Osteoblast (primary cell): ENCODE measurements around the gene ZSCAN25. TPM values are rescaled to one million over a fixed set of nuclear protein-coding genes. Genes with fewer than 3 reads are reported as not detected.
"Not testable (repeated sequence)": the region's sequence is repeated elsewhere in the genome, so short reads cannot be mapped to it uniquely, and the experiment has no call there.

Experiments used
- DNase-seq: peaks from one replicate; pipeline ENCODE4 v3.0.0; 2011; ENCODE audit warnings: low spot score, mixed read lengths; ENCODE audit not compliant: insufficient read length; ENCODE audit errors: missing footprints
- H2AFZ ChIP-seq: 2 replicates; pipeline ENCODE4 v1.6.0; 2011; ENCODE audit warnings: mild to moderate bottlenecking, low read length
- H3K27ac ChIP-seq: 2 replicates; pipeline ENCODE4 v1.5.1; 2011; ENCODE audit warnings: mild to moderate bottlenecking, low read depth, low read length, moderate library complexity
- H3K27me3 ChIP-seq: 2 replicates; pipeline ENCODE4 v1.6.0; 2012; ENCODE audit warnings: mild to moderate bottlenecking, control low read depth, inconsistent platforms, low read length, moderate library complexity; ENCODE audit not compliant: insufficient read depth
- H3K36me3 ChIP-seq: 2 replicates; pipeline ENCODE4 v1.5.1; 2011; ENCODE audit warnings: mild to moderate bottlenecking, low read length, control low read depth, moderate library complexity; ENCODE audit not compliant: insufficient read depth
- H3K4me1 ChIP-seq: 2 replicates; pipeline ENCODE4 v1.5.1; 2011; ENCODE audit warnings: mild to moderate bottlenecking, low read length, control low read depth, moderate library complexity; ENCODE audit not compliant: insufficient read depth
- H3K4me2 ChIP-seq: 2 replicates; pipeline ENCODE4 v1.6.0; 2011; ENCODE audit warnings: mild to moderate bottlenecking, low read length; ENCODE audit not compliant: insufficient read depth
- H3K4me3 ChIP-seq: fragments of 200-600 bp; sonication (generic); 3 replicates; pipeline ENCODE4 v1.5.1; 2012; ENCODE audit warnings: mild to moderate bottlenecking, low read length, inconsistent platforms; ENCODE audit not compliant: insufficient read depth
- H3K79me2 ChIP-seq: 2 replicates; pipeline ENCODE4 v1.6.0; 2012; ENCODE audit warnings: mild to moderate bottlenecking, low read length, control low read depth, inconsistent platforms; ENCODE audit not compliant: insufficient read depth
- H3K9me3 ChIP-seq: 2 replicates; pipeline ENCODE4 v1.5.1; 2011; ENCODE audit warnings: low read depth, low read length, control low read depth
- H4K20me1 ChIP-seq: 2 replicates; pipeline ENCODE4 v1.6.0; 2012; ENCODE audit warnings: mild to moderate bottlenecking, low read length, control low read depth; ENCODE audit not compliant: insufficient read depth
- CTCF ChIP-seq: IDR thresholded peaks from 2 replicates; pipeline ENCODE4 v1.5.1; 2011; ENCODE audit warnings: mild to moderate bottlenecking, low read depth, low read length, moderate library complexity; ENCODE audit errors: extremely low read depth
- total RNA-seq: library from RNA; depleted of rRNA; stranded (reverse); fragments of >200 nt; gene quantifications from 2 replicates; pipeline ENCODE4 v1.2.3, GENCODE V29; 2012

The ZSCAN25 gene
- total RNA-seq, 1 donor, result 11.9 TPM

DNA sequence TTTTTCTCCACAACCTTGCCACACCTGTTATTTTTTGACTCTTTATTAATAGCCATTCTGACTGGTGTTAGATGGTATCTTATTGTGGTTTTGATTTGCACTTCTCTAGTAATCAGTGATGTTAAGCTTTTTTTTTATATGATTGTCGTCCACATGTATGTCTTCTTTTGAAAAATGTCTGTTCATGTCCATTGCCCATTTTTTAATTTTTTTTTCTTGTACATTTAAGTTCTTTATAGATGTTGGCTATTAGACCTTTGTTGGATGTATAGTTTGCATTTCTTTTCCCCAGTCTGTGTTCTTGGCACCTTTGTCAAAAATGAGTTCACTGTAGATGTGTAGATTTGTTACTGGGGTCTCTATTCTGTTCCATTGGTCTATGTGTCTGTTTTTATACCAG lies 28.8 kb downstream of the ZSCAN25 start:
- no peaks in the 10 kb centered on the region for H3K4me1 ChIP-seq
- no peak overlapping the region for H3K4me3 ChIP-seq
- H3K9me3 ChIP-seq, result no peaks in the 10 kb centered on the region
- H3K4me2 ChIP-seq, result no peak overlapping the region
- DNase-seq, result no peak
- no peak overlapping the region for H3K27ac ChIP-seq
- TF ChIP-seq CTCF, result no peak
- no peaks in the 10 kb centered on the region for H3K27me3 ChIP-seq
- no peak overlapping the region for H2AFZ ChIP-seq
- H4K20me1 ChIP-seq, result no peaks in the 10 kb centered on the region
- H3K79me2 ChIP-seq, result no peaks in the 10 kb centered on the region
- no peaks in the 10 kb centered on the region for H3K36me3 ChIP-seq

DNA sequence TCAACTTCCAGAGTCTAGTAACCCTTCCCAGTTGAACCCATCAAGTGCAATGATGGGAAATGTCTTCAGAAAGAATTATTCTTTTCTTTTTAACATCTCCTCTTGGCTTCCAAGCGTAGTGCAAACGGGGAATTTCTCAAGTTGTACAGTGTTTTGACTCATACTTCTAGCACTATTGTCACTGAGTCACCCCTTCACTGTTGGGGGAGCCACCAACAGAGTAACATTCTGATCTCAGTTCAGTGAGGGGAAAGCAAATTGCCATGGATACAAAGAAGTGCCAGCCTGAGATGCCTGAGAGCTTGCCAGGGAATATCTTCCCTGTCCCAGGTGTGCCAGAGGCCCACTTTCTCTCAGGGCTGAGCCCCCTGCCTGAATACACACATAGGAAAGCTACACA lies 32.1 kb downstream of the ZSCAN25 start:
- TF ChIP-seq CTCF, result no peak
- no peaks in the 10 kb centered on the region for H4K20me1 ChIP-seq
- no peaks in the 10 kb centered on the region for H3K4me1 ChIP-seq
- no peak overlapping the region for H3K4me2 ChIP-seq
- H3K27me3 ChIP-seq, result no peaks in the 10 kb centered on the region
- DNase-seq, result no peak
- no peak overlapping the region for H3K4me3 ChIP-seq
- H3K27ac ChIP-seq, result no peak overlapping the region
- no peaks in the 10 kb centered on the region for H3K9me3 ChIP-seq
- H3K79me2 ChIP-seq, result no peaks in the 10 kb centered on the region
- no peaks in the 10 kb centered on the region for H3K36me3 ChIP-seq
- no peak overlapping the region for H2AFZ ChIP-seq

GRCh38 chr7:99651290-99651689 lies 34.5 kb downstream of the ZSCAN25 start:
- no peaks in the 10 kb centered on the region for H3K79me2 ChIP-seq
- H3K27ac ChIP-seq, result no peak overlapping the region
- H4K20me1 ChIP-seq, result no peaks in the 10 kb centered on the region
- no peak overlapping the region for H3K4me3 ChIP-seq
- H3K36me3 ChIP-seq, result no peaks in the 10 kb centered on the region
- no peak overlapping the region for H2AFZ ChIP-seq
- no peak overlapping the region for H3K4me2 ChIP-seq
- no peak for DNase-seq
- no peak for TF ChIP-seq CTCF
- H3K9me3 ChIP-seq, result no peaks in the 10 kb centered on the region
- no peaks in the 10 kb centered on the region for H3K4me1 ChIP-seq
- H3K27me3 ChIP-seq, result no peaks in the 10 kb centered on the region

- H3K79me2 ChIP-seq, result no peaks in the 10 kb centered on the region
- no peak for DNase-seq
- no peak overlapping the region for H3K4me3 ChIP-seq
- no peak overlapping the region for H3K27ac ChIP-seq
- H3K4me2 ChIP-seq, result no peak overlapping the region
- H3K9me3 ChIP-seq, result no peaks in the 10 kb centered on the region
- H2AFZ ChIP-seq, result no peak overlapping the region
- no peaks in the 10 kb centered on the region for H4K20me1 ChIP-seq
- no peaks in the 10 kb centered on the region for H3K36me3 ChIP-seq
- TF ChIP-seq CTCF, result no peak
- no peaks in the 10 kb centered on the region for H3K27me3 ChIP-seq
- no peaks in the 10 kb centered on the region for H3K4me1 ChIP-seq
These were observed 35.9 kb downstream of the ZSCAN25 start for GRCh38 chr7:99652671-99653070.

GRCh38 chr7:99653269-99653668 lies 36.5 kb downstream of the ZSCAN25 start:
- not testable (repeated sequence) for H2AFZ ChIP-seq, H3K4me3 ChIP-seq, H3K36me3 ChIP-seq, H3K9me3 ChIP-seq, H3K4me2 ChIP-seq, DNase-seq, H3K27me3 ChIP-seq, H3K4me1 ChIP-seq, H4K20me1 ChIP-seq, H3K79me2 ChIP-seq, H3K27ac ChIP-seq
